SHP77 treated with DMSO at 0.1 percent for 48 hours (cell line): ENCODE data around the gene RGS17.
"Not testable (repeated sequence)": the region's sequence is repeated elsewhere in the genome, so short reads cannot be mapped to it uniquely, and the experiment has no call there.

ENCODE experiments used
- DNase-seq: peaks from one replicate; lab custom pipeline; 2025; lab: John Stamatoyannopoulos, UW

RGS17 gene

DNA sequence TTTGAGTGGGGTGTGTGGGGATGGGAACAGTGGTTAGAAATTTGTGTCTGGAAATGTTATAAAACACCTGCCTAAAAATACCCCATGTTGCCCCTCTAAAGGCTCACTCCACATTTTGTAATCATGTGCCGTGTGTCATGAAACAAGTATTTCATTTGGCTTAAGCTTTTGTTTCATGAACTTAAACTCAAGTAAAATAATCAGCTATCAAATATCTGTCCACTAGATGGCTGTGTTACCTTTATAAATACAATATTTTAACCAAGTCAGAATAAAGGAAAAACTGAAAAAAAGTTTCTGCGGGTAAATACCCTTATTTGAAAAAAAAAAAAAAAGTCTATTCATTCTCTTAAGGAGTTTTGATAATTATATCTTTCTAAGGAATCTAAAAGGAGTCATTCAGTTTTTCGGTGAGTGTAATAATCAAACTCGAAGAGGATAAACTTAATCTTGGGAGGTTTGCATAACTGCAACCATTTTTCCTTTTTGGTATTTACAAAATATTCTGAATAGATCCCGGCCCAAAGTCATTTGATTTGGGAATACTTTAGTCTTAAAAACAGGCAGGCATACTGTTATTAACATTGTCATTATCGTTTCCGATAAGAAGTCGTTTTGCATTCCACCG, 98.7 kb downstream of the RGS17 start:
- no peak for DNase-seq

DNA sequence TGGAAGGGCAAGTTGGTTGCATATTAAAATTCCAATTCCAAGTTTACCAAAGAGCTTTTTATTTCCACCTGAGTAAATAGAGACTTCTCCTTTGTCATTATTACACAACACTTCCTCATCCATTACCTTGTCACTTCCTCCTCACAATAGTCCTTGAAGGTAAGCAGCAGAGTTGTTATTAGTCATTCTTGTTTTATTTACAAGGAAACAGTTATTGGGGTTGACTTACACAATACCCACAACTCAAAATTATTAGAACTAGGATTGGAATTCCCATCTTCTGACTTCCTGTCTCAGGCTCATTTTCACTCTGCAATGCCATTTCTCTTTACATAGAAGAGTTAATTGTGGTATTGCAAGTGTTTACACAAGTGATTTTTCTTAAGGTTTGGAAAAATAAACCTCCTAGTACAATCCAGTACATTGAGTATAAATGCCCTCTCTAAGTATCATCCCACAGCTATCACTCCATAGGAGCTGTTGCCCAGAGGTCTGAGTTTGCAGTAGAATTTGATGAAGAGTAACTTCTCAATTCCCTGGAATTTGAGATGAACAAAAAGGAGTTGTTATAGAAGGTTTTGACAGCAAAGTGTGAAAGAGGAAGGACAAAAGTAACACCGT, 99.6 kb downstream of the RGS17 start:
- DNase-seq: no peak

- DNase-seq: no peak
Observed at GRCh38 chr6:153028963-153029362, 102.1 kb downstream of the RGS17 start.

DNA sequence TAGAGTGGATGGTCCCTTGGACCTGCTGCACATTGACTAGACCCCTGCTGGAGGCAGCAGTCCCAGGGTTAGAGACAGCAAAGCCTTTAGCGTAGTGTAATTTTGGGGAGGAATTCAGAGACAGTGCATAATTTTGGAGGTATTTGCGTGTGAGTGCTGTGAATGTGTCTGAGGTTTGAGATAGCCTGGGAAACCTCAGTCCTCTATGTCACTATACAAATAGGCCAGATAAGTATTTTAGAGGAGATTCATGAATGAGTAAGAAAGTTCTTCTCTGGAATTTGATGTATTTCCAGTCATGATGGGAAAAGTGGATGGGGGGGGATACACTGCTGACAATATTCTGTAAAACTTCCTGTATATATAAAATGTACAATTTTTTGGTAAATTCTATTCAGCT, 102.8 kb downstream of the RGS17 start:
- no peak for DNase-seq

- no peak for DNase-seq
Observed at GRCh38 chr6:153027480-153027879, 103.6 kb downstream of the RGS17 start.

DNA sequence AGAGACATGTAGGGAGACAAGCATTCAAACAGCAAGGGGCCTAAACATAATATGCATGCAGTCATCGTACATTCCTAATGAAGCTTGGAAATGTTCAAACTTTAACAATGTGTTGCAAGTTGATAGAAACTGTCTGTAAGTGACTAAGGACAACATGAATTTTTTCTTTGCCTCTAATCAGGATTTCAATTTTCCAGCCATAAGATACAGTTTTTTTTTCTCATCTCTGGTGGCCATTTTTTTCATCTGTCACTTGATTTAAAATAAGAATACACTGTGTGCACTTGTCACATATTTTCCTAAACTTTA, 106.4 kb downstream of the RGS17 start:
- DNase-seq: no peak

DNA sequence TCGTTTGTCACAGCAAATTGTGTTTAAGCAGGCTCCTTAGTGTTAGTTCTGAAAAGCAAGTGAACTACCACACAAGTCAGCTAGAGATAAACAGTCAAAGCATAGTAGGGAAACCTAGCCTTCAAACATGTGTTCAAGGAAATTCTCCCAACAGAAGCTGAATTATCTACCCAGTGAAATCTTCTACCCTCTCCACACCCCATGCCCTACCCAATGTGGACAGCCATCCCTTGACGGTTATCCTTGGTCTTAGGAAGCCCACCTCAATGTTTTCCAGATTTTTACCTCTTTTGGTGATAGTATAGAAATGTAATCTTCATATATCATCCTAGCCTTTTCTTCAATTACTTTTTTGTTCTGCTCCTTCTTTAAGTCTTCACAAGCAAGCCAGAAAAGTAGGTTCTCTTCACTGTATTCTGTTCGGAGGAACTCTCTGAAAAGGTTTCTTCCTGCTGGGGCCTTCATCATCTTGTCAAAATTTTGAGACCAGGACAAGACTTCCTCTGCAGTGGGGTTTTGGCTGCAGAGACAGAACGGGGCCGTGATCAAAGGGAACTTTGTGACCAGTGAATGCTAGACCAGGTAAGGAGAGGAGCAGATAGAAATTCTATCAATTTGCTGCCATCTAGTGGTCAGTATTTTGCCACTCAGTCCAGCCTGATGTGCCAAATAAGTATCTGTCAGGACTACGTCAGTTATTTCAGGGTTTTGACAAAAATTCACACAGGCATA, 106.9 kb downstream of the RGS17 start:
- DNase-seq: peak; percentile 8

- DNase-seq: no peak
Observed at GRCh38 chr6:153018355-153018754, 112.7 kb downstream of the RGS17 start.

DNA sequence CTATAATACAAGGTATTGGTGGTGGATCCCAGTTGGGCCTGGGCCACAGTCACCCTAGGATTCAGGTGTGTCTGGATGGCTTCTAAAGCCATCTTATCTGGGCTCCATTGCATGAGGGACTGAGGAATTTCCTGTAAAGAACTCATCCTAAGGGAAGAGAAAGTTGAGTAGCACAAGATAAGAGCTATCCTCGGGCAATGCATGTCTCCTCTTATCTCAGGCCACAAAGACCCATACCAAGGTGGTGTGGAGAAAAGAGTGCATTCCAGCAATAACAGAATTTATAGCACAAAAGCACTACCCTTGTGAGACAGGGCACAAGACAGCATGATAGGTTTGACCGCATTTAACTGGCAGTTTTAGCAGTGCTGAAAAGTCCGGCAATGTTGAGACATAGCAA, 114.2 kb downstream of the RGS17 start:
- no peak for DNase-seq

DNA sequence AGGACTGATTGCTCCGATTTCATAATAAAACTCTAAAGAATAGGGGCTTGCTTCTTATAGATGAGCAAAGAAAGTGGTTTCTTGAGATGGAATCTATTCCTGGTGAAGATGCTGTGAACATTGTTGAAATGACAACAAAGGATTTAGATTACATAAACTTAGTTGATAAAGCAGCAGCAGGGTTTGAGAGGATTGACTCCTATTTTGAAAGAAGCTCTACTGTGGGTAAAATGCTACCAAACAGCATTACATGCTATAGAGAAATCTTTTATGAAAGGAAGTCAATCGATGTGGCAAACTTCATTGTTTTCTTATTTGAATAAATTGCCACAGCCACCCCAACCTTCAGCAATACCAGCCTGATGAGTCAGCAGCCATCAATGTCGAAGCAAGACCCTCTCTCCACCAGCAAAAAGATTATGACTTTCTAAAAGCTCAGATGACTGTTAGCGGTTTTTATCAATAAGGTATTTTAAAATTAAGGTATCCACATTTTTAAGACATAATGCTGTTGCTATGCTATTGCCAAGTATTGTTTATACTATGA, 115.9 kb downstream of the RGS17 start:
- no peak for DNase-seq

DNA sequence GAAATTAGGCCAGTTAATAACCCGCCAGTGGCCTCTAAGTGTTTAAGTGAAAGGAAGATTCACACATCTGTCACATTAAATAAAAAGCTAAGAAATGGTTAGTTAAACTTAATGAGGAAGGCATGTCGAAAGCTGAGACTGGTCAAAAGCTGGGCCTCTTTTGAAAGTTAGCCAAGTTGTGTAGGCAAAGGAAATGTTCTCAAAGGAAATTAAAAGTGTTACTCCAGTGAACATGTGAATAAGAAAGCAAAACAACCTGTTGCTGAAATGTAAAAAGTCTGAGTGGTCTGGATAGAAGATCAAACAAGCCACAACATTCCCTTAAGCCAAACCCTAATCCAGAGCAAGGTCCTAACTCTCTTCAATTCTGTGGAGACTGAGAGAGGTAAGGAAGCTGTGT, 117.6 kb downstream of the RGS17 start:
- DNase-seq: no peak

- DNase-seq: no peak
Observed at GRCh38 chr6:153012856-153013255, 118.2 kb downstream of the RGS17 start.

- peak; percentile 47 for DNase-seq
Observed at GRCh38 chr6:153003366-153003690, 127.8 kb downstream of the RGS17 start.

DNA sequence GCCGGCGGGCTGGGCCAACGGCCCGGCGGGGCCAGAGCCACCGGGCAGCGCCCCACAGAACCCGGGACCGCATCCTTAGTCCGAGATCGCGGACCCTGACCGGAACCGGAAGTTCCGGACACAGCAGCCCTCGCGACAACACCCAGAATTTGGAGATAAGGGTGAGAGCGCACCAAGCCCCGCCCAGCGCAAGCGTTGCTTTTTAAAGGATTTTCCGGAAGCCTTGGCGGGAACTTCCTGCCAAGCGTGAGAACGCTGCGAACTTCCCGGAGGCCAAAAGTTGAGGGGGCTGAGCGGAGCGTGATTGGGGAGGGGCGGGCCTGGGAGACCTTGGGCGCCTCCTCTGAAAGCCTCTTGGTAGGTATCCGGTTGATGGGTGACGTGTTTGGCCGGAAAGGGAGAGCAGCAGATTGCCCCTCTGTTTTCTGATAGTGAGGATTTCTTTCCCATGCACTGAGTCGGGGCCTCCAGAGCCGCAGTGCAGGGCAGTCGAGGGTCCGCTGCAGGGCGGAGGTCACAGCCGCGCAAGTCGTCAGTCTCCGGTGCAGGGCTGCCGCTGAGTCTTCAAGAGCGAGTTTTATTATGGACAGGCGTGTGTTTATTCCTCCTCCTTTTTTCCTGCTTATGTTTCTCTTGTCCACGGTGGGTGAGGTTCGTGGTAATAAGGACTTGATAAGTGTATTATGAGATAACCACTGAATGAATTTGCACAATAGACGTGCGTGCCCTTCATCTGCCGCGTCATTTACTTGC, 128.3 kb downstream of the RGS17 start, which contains the start of gene MTRF1L:
MTRF1L (minus strand) TSS at position 97 of the 753 bp plus-strand sequence; CDS start at position 73, 24 bp downstream.
- DNase-seq: peak; percentile 95

- no peak for DNase-seq
Observed at GRCh38 chr6:153001767-153002612, 129.1 kb downstream of the RGS17 start.

GRCh38 chr6:153000790-153001189, 130.3 kb downstream of the RGS17 start:
- DNase-seq: not testable (repeated sequence)

DNA sequence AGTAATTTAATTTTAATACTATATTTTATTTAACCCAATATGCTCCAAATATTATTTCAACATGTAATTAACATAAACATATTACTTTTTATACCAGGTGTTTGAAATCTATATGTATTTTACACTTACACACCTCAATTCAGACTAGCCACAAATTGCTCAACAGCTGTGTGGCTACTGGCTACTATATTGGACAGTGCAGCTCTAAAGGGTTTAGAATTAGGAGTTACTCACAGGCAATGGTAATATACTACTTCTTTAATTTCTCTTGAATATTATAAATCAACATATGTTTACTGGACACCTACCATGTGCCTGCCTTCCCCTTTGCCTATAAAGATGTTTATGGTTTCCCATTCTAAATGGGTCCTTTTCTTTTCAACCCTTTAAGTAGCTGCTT, 130.8 kb downstream of the RGS17 start:
- DNase-seq: no peak

GRCh38 chr6:152999538-152999937, 131.5 kb downstream of the RGS17 start:
- DNase-seq: not testable (repeated sequence)

DNA sequence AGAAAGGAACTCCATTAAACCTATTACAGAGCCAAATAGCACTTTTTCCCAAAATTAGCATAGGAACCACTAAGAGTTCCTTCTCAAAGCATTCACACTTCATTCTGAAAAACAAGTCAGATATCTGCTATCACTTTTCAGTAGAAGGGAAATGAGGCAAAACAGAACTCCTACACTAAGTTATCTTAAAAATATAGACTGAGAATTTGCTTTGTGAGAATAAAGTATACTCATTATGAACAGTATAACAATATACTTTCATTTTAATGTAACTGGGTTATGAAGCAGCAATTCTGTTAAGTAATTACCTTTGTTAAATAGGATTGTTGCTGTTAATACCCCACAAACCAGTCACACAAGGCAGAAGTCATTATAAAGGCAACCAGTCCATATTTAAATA, 137.2 kb downstream of the RGS17 start:
- DNase-seq: no peak

DNA sequence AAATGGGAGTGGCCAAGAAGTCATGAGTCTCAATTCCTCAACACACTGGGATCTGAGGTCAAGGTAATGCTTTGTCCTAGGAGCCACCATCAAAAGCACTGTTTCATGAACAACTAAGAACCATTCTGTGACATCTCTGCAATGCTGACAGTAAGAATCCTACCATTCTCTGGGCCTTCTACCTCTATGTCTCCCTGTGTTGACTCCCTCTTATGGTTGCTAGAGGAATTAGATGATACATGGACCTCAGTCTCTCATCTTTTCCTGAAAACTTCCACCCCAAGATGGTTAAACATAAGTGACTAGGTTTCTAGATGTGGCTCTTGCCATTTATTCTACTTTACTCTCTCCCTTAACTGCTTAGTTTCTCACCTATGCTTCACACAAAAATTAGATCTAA, 137.7 kb downstream of the RGS17 start:
- no peak for DNase-seq

DNA sequence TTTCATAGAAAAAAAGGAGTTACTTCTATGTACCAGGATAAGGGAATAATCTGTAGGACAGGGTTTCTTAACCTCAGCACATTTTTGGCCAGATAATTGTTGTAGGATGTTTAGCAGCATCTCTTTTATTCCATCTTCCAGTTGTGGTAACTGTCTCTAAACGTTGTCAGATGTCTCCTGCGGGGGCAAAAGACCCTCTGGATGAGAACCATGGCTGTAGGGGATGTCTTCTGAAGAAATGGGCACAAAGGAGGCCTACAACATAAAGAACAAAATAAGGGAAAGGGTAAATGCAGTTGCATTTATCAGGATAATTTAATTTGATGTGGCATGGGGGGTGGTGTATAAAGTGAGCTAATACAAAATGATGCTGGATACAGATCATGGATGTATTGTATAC, 144.1 kb downstream of the RGS17 start:
- DNase-seq: no peak

GRCh38 chr6:152985300-152985699, 145.8 kb downstream of the RGS17 start:
- not testable (repeated sequence) for DNase-seq
